NCI-H2227 (cell line): ENCODE results near the gene CFAP45.
"Not testable (repeated sequence)": the region's sequence is repeated elsewhere in the genome, so short reads cannot be mapped to it uniquely, and the experiment has no call there.

Experiments
- DNase-seq: peaks from one replicate; lab custom pipeline; 2025; ENCODE audit not compliant: unreplicated experiment; lab: John Stamatoyannopoulos, UW

Gene CFAP45

GRCh38 chr1:159911326-159912070, 11.5 kb upstream of the CFAP45 start:
- no peak for DNase-seq

- DNase-seq = no peak
Measured at GRCh38 chr1:159908031-159908940, 8.3 kb upstream of the CFAP45 start.

GRCh38 chr1:159906960-159907359, 7.0 kb upstream of the CFAP45 start:
- no peak for DNase-seq

GRCh38 chr1:159904036-159904435, 4.1 kb upstream of the CFAP45 start:
- DNase-seq = not testable (repeated sequence)

GRCh38 chr1:159902541-159902940, 2.6 kb upstream of the CFAP45 start:
- DNase-seq = no peak

- DNase-seq = no peak
Measured at GRCh38 chr1:159900755-159901360, 893 bp upstream of the CFAP45 start.

GRCh38 chr1:159899634-159900033, 331 bp downstream of the CFAP45 start:
- DNase-seq = not testable (repeated sequence)

GRCh38 chr1:159898527-159898926, 1.4 kb downstream of the CFAP45 start:
- no peak for DNase-seq

GRCh38 chr1:159897962-159898361, 2.0 kb downstream of the CFAP45 start:
- DNase-seq = no peak

- no peak for DNase-seq
Measured at GRCh38 chr1:159896546-159896930, 3.4 kb downstream of the CFAP45 start.

- peak; percentile 69 for DNase-seq
Measured at GRCh38 chr1:159895836-159896545, 4.0 kb downstream of the CFAP45 start.

- peak; percentile 56 for DNase-seq
Measured at GRCh38 chr1:159895286-159895685, 4.7 kb downstream of the CFAP45 start.

GRCh38 chr1:159892944-159893343, 7.0 kb downstream of the CFAP45 start:
- DNase-seq = no peak

- peak; percentile 86 for DNase-seq
Measured at GRCh38 chr1:159891275-159892157, 8.4 kb downstream of the CFAP45 start.

GRCh38 chr1:159890390-159890789, 9.6 kb downstream of the CFAP45 start:
- DNase-seq = no peak

- no peak for DNase-seq
Measured at GRCh38 chr1:159889821-159890252, 10.1 kb downstream of the CFAP45 start.

- no peak for DNase-seq
Measured at GRCh38 chr1:159889202-159889601, 10.8 kb downstream of the CFAP45 start.

GRCh38 chr1:159884296-159884695, 15.7 kb downstream of the CFAP45 start:
- DNase-seq = no peak

- no peak for DNase-seq
Measured at GRCh38 chr1:159883134-159883533, 16.8 kb downstream of the CFAP45 start.

GRCh38 chr1:159882527-159882862, 17.5 kb downstream of the CFAP45 start:
- no peak for DNase-seq
